ENCODE measurements around the gene PEAK3.

GRCh38 chr19:2291185-2291751 lies 9.3 kb upstream of the PEAK3 start:
- TF ChIP-seq EZH2phosphoT487 (IDR thresholded peaks at IDR 0.05; ENCODE audit: low read depth, severe bottlenecking, unreplicated experiment) (no peak), EZH2 (IDR thresholded peaks at IDR 0.05; ENCODE audit: borderline replicate concordance) (no peak), CTCF (IDR thresholded peaks at IDR 0.05; ENCODE audit: poor library complexity) (no peak)

All from hepatocyte (in vitro differentiated cells).